H9 (cell line): ENCODE results near the gene C15orf40. TPM values are rescaled to one million over a fixed set of nuclear protein-coding genes. Genes with fewer than 3 reads are reported as not detected.

Experiments
- DNase-seq: peaks from one replicate; pipeline ENCODE4 v3.0.0-alpha.2; 2017
- H2AFZ ChIP-seq: one replicate; pipeline ENCODE4 v1.6.1; 2013; ENCODE audit warnings: mild to moderate bottlenecking, low read length, control low read depth, moderate library complexity
- H2AK5ac ChIP-seq: 2 replicates; pipeline ENCODE4 v1.6.1; 2013; ENCODE audit warnings: low read length, control low read depth, mixed read lengths; ENCODE audit not compliant: insufficient read length
- H2BK120ac ChIP-seq: one replicate; pipeline ENCODE4 v1.6.1; 2013; ENCODE audit warnings: low read depth, mild to moderate bottlenecking, low read length, control low read depth, inconsistent platforms; ENCODE audit not compliant: poor library complexity, severe bottlenecking
- H2BK12ac ChIP-seq: 2 replicates; pipeline ENCODE4 v1.6.1; 2013; ENCODE audit warnings: low read length, control low read depth, mixed read lengths, low read depth; ENCODE audit not compliant: insufficient read length
- H2BK15ac ChIP-seq: 2 replicates; pipeline ENCODE4 v1.6.1; 2013; ENCODE audit warnings: low read depth, low read length, control low read depth
- H2BK20ac ChIP-seq: one replicate; pipeline ENCODE4 v1.6.1; 2013; ENCODE audit warnings: low read depth, mild to moderate bottlenecking, low read length, control low read depth, inconsistent platforms; ENCODE audit not compliant: poor library complexity, severe bottlenecking
- H2BK5ac ChIP-seq: 2 replicates; pipeline ENCODE4 v1.6.1; 2013; ENCODE audit warnings: low read length, control low read depth, mixed read lengths; ENCODE audit not compliant: insufficient read length
- H3K14ac ChIP-seq: 2 replicates; pipeline ENCODE4 v1.6.1; 2013; ENCODE audit warnings: low read length, control low read depth; ENCODE audit not compliant: insufficient read depth
- H3K18ac ChIP-seq: 2 replicates; pipeline ENCODE4 v1.6.1; 2013; ENCODE audit warnings: low read depth, mild to moderate bottlenecking, mixed read lengths, low read length, control low read depth; ENCODE audit not compliant: insufficient read length
- H3K23ac ChIP-seq: 2 replicates; pipeline ENCODE4 v1.6.1; 2013; ENCODE audit warnings: low read length, control low read depth, mixed read lengths, low read depth; ENCODE audit not compliant: insufficient read length
- H3K23me2 ChIP-seq: 2 replicates; pipeline ENCODE4 v1.6.1; 2013; ENCODE audit warnings: low read depth, mild to moderate bottlenecking, mixed read lengths, low read length, control low read depth; ENCODE audit not compliant: insufficient read length, poor library complexity, severe bottlenecking
- H3K27ac ChIP-seq: 2 replicates; pipeline ENCODE4 v1.5.1; 2013; ENCODE audit warnings: low read length, control low read depth, mixed read lengths, low read depth; ENCODE audit not compliant: insufficient read length
- H3K27me3 ChIP-seq: 2 replicates; pipeline ENCODE4 v1.6.1; 2013; ENCODE audit warnings: low read length, control low read depth, inconsistent platforms; ENCODE audit not compliant: insufficient read depth
- H3K4ac ChIP-seq: 2 replicates; pipeline ENCODE4 v1.6.1; 2013; ENCODE audit warnings: low read depth, mild to moderate bottlenecking, control low read depth, inconsistent platforms, low read length, moderate library complexity
- H3K4me1 ChIP-seq: 2 replicates; pipeline ENCODE4 v1.6.1; 2013; ENCODE audit warnings: low read length, control low read depth, inconsistent platforms; ENCODE audit not compliant: insufficient read depth
- H3K4me2 ChIP-seq: 2 replicates; pipeline ENCODE4 v1.6.1; 2013; ENCODE audit warnings: low read length, control low read depth, mixed read lengths; ENCODE audit not compliant: insufficient read length, insufficient read depth
- H3K56ac ChIP-seq: 2 replicates; pipeline ENCODE4 v1.6.1; 2013; ENCODE audit warnings: low read depth, mild to moderate bottlenecking, mixed read lengths, low read length, control low read depth; ENCODE audit not compliant: insufficient read length
- H3K79me1 ChIP-seq: 2 replicates; pipeline ENCODE4 v1.6.1; 2013; ENCODE audit warnings: low read depth, mild to moderate bottlenecking, moderate library complexity, low read length, control low read depth, inconsistent platforms; ENCODE audit not compliant: insufficient read depth, poor library complexity, severe bottlenecking
- H3K79me2 ChIP-seq: 2 replicates; pipeline ENCODE4 v1.6.1; 2013; ENCODE audit warnings: low read length, control low read depth, inconsistent platforms; ENCODE audit not compliant: insufficient read depth
- H3K9ac ChIP-seq: 2 replicates; pipeline ENCODE4 v1.6.1; 2013; ENCODE audit warnings: low read length, control low read depth, mixed read lengths; ENCODE audit not compliant: insufficient read length; ENCODE audit errors: extremely low read depth
- H3K9me3 ChIP-seq: one replicate; pipeline ENCODE4 v1.6.1; 2013; ENCODE audit warnings: low read depth, low read length, inconsistent platforms; ENCODE audit not compliant: control insufficient read depth
- H3T11ph ChIP-seq: one replicate; pipeline ENCODE4 v1.6.1; 2013; ENCODE audit warnings: mild to moderate bottlenecking, low read length, control low read depth, inconsistent platforms
- H4K20me1 ChIP-seq: one replicate; pipeline ENCODE4 v1.6.1; 2013; ENCODE audit not compliant: control insufficient read depth, insufficient read length, insufficient read depth
- H4K5ac ChIP-seq: 2 replicates; pipeline ENCODE4 v1.6.1; 2013; ENCODE audit warnings: low read depth, mild to moderate bottlenecking, mixed read lengths, low read length, control low read depth; ENCODE audit not compliant: insufficient read length
- H4K8ac ChIP-seq: replicated peaks from 2 replicates; pipeline ENCODE4 v1.6.1; 2013; ENCODE audit warnings: low read length, control low read depth, mixed read lengths, low read depth; ENCODE audit not compliant: insufficient read length
- H4K91ac ChIP-seq: 2 replicates; pipeline ENCODE4 v1.6.1; 2013; ENCODE audit warnings: low read depth, mild to moderate bottlenecking, moderate library complexity, mixed read lengths, low read length, control low read depth; ENCODE audit not compliant: insufficient read length
- H3K27ac Mint-ChIP-seq, 3 experiments: 2 replicates in 2 of 3; 3 replicates in 1 of 3; pipeline ENCODE4 v1.8.0; 2020 to 2021; ENCODE audit warnings: mixed read lengths in 3 of 3, mild to moderate bottlenecking in 1 of 3, moderate library complexity in 1 of 3
- H3K27me3 Mint-ChIP-seq: 2 replicates; pipeline ENCODE4 v1.8.0; 2021; ENCODE audit warnings: low read depth, mild to moderate bottlenecking, moderate library complexity, mixed read lengths
- H3K36me3 Mint-ChIP-seq, 3 experiments: 2 replicates in 2 of 3; 3 replicates in 1 of 3; pipeline ENCODE4 v1.8.0; 2020 to 2021; ENCODE audit warnings: low read depth in 3 of 3, mixed read lengths in 3 of 3; ENCODE audit not compliant: insufficient read depth in 1 of 3
- H3K4me1 Mint-ChIP-seq, 2 experiments: 2 replicates each; pipeline ENCODE4 v1.8.0; 2020; ENCODE audit warnings: mixed read lengths in 2 of 2
- H3K4me3 Mint-ChIP-seq, 2 experiments: 2 replicates in 1 of 2; 3 replicates in 1 of 2; pipeline ENCODE4 v1.8.0; 2020 to 2021; ENCODE audit warnings: mild to moderate bottlenecking in 2 of 2, mixed read lengths in 2 of 2, moderate library complexity in 1 of 2
- H3K9me3 Mint-ChIP-seq, 2 experiments: 2 replicates in 1 of 2; 3 replicates in 1 of 2; pipeline ENCODE4 v1.8.0; 2020; ENCODE audit warnings: mild to moderate bottlenecking in 2 of 2, mixed read lengths in 2 of 2, moderate library complexity in 1 of 2
- WGBS: extraction: QIAGEN DNeasy Blood & Tissue Kit; methylation state at CpG from one replicate; pipeline ENCODE4 v1.1.7; 2013; ENCODE audit warnings: missing lambda C conversion rate, low lambda C conversion rate, mixed read lengths; ENCODE audit not compliant: insufficient read length; ENCODE audit errors: extremely low coverage; 5-methylcytosine and 5-hydroxymethylcytosine counted together
- total RNA-seq: library from RNA; stranded (reverse); gene quantifications from 2 replicates; pipeline ENCODE4 v1.2.1, GENCODE V29; 2021
- TF ChIP-seq, protein P1 (sequence below): fragments of 200-600 bp; sonication (generic); conservative IDR thresholded peaks from 3 replicates; pipeline ENCODE4 v1.8.0; 2021; ENCODE audit warnings: antibody characterized with exemption, mild to moderate bottlenecking

C15orf40 gene
- total RNA-seq, 1 experiment from 2014 or later = 11.5 TPM

DNA sequence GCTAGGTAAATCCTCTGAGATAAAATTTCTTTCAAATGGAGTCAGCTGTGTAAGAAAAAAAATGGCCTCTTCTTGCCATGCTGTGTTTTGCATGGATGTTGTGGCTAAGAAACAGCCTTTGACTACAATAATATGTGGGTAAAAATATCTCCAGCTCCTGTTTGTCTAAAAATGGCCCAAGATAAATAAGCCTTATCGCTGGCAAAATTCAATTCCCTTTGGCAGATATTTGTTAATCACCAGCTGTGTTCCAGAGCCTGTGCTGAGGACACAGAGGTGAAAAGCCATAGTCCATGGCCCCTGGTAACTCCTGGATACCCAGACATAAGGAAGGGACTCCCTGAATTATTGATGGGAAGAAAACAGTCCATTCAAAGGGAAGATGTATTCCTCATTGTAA is 40.7 kb downstream of the C15orf40 start:
- Histone ChIP-seq H4K91ac (no peak overlapping the region), H3K79me1 (no peaks in the 10 kb centered on the region), H3K9ac (no peak overlapping the region), H3K9me3 (no peaks in the 10 kb centered on the region), H3K27me3 (no peaks in the 10 kb centered on the region), H3K23me2 (no peaks in the 10 kb centered on the region), H2BK15ac (no peak overlapping the region), H4K20me1 (no peaks in the 10 kb centered on the region), H3T11ph (no peak overlapping the region), H3K56ac (no peak overlapping the region), H3K18ac (no peak overlapping the region), H2BK120ac (no peak overlapping the region), H3K4ac (no peak overlapping the region), H2BK5ac (no peak overlapping the region), H2BK20ac (no peak overlapping the region), H2AK5ac (no peak overlapping the region), H2AFZ (no peak overlapping the region), H3K14ac (no peak overlapping the region), H3K23ac (no peak overlapping the region), H2BK12ac (no peak overlapping the region), H3K79me2 (no peaks in the 10 kb centered on the region), H3K4me1 (no peaks in the 10 kb centered on the region), H3K27ac (no peak overlapping the region), H4K5ac (no peak overlapping the region), H3K4me2 (no peak overlapping the region), H4K8ac (no peak overlapping the region)
- Mint-ChIP-seq H3K9me3 (no peaks in the 10 kb centered on the region), H3K4me1 (no peaks in the 10 kb centered on the region), H3K4me3 (no peak overlapping the region), H3K36me3 (no peaks in the 10 kb centered on the region), H3K27me3 (peaks cover 6% of the 10 kb centered on the region), H3K27ac (no peak overlapping the region)
- TF ChIP-seq, protein P1, sequence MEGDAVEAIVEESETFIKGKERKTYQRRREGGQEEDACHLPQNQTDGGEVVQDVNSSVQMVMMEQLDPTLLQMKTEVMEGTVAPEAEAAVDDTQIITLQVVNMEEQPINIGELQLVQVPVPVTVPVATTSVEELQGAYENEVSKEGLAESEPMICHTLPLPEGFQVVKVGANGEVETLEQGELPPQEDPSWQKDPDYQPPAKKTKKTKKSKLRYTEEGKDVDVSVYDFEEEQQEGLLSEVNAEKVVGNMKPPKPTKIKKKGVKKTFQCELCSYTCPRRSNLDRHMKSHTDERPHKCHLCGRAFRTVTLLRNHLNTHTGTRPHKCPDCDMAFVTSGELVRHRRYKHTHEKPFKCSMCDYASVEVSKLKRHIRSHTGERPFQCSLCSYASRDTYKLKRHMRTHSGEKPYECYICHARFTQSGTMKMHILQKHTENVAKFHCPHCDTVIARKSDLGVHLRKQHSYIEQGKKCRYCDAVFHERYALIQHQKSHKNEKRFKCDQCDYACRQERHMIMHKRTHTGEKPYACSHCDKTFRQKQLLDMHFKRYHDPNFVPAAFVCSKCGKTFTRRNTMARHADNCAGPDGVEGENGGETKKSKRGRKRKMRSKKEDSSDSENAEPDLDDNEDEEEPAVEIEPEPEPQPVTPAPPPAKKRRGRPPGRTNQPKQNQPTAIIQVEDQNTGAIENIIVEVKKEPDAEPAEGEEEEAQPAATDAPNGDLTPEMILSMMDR = no peak
- no CpG with 5 or more reads among the region's 1 CpG for WGBS
- DNase-seq = no peak
